ENCODE results near the gene MRPL36.

- TF ChIP-seq CTCF (IDR thresholded peaks at IDR 0.05), result no peak
- no peak for TF ChIP-seq POLR2A (IDR thresholded peaks at IDR 0.05)
These were observed 47.5 kb downstream of the MRPL36 start for GRCh38 chr5:1751864-1752822.
